OCI-LY1 (cell line): ENCODE data around the gene PLD2.

Experiments used
- H2AFZ ChIP-seq: fragments of 200-600 bp; sonication (generic), shearing (Covaris generic); 2 replicates; pipeline ENCODE4 v1.6.0; 2014; ENCODE audit warnings: antibody characterized with exemption, mild to moderate bottlenecking, low read length
- H3F3A ChIP-seq: fragments of 200-600 bp; sonication (generic), shearing (Covaris generic); 2 replicates; pipeline ENCODE4 v1.6.0; 2014; ENCODE audit warnings: mild to moderate bottlenecking, antibody characterized with exemption, low read length, moderate library complexity; ENCODE audit not compliant: insufficient read depth
- H3K27ac ChIP-seq: fragments of 200-600 bp; sonication (generic); 2 replicates; pipeline ENCODE4 v1.5.1; 2014; ENCODE audit warnings: low read length, mixed run types, mild to moderate bottlenecking, low read depth; ENCODE audit not compliant: poor library complexity, severe bottlenecking
- H3K27me3 ChIP-seq: fragments of 200-600 bp; sonication (generic); 2 replicates; pipeline ENCODE4 v1.6.0; 2014; ENCODE audit warnings: antibody characterized with exemption, mild to moderate bottlenecking, low read length, moderate library complexity; ENCODE audit not compliant: insufficient read depth
- H3K36me3 ChIP-seq: fragments of 200-600 bp; sonication (generic); 2 replicates; pipeline ENCODE4 v1.6.1; 2014; ENCODE audit warnings: mild to moderate bottlenecking, antibody characterized with exemption, low read length, moderate library complexity, mixed read lengths; ENCODE audit not compliant: insufficient read depth
- H3K4me1 ChIP-seq: fragments of 200-600 bp; sonication (generic); 2 replicates; pipeline ENCODE4 v1.5.1; 2014; ENCODE audit warnings: mild to moderate bottlenecking, low read length, moderate library complexity; ENCODE audit not compliant: insufficient read depth, severe bottlenecking
- H3K4me2 ChIP-seq: fragments of 200-600 bp; sonication (generic), shearing (Covaris generic); 2 replicates; pipeline ENCODE4 v1.6.1; 2014; ENCODE audit warnings: low read length
- H3K4me3 ChIP-seq: fragments of 200-600 bp; sonication (generic); 2 replicates; pipeline ENCODE4 v1.5.1; 2014; ENCODE audit warnings: low read length, low read depth, mild to moderate bottlenecking, mixed read lengths; ENCODE audit not compliant: poor library complexity, severe bottlenecking
- H3K79me2 ChIP-seq: fragments of 200-600 bp; shearing (Covaris generic); 2 replicates; pipeline ENCODE4 v1.6.1; 2016; ENCODE audit warnings: mixed run types, low read length, mixed read lengths; ENCODE audit not compliant: insufficient read depth
- H3K9ac ChIP-seq: fragments of 200-600 bp; sonication (generic), shearing (Covaris generic); 2 replicates; pipeline ENCODE4 v1.6.1; 2014; ENCODE audit warnings: mild to moderate bottlenecking, low read length, mixed read lengths
- H3K9me2 ChIP-seq: fragments of 200-600 bp; sonication (generic), shearing (Covaris generic); 2 replicates; pipeline ENCODE4 v1.6.1; 2014; ENCODE audit warnings: low read depth, mild to moderate bottlenecking, low read length, mixed read lengths
- H3K9me3 ChIP-seq: fragments of 200-600 bp; shearing (Covaris generic); 2 replicates; pipeline ENCODE4 v1.6.1; 2014; ENCODE audit warnings: low read length, mixed read lengths
- H4K20me1 ChIP-seq: fragments of 200-600 bp; sonication (generic), shearing (Covaris generic); 2 replicates; pipeline ENCODE4 v1.6.0; 2016; ENCODE audit warnings: mild to moderate bottlenecking, low read length; ENCODE audit not compliant: insufficient read depth
- CTCF ChIP-seq: fragments of 200-600 bp; sonication (generic), shearing (Covaris generic); IDR thresholded peaks from 2 replicates; pipeline ENCODE4 v1.5.1; 2017; ENCODE audit warnings: mild to moderate bottlenecking, antibody characterized with exemption, low read length, moderate library complexity, mixed read lengths
- EZH2 ChIP-seq: fragments of 200-600 bp; sonication (generic), shearing (Covaris generic); IDR thresholded peaks from 2 replicates; pipeline ENCODE4 v1.8.0; 2017; ENCODE audit warnings: borderline replicate concordance, mixed run types, mild to moderate bottlenecking, antibody characterized with exemption, low read length, moderate library complexity, mixed read lengths

Gene PLD2

GRCh38 chr17:4872786-4873185 is 65.8 kb downstream of the PLD2 start:
- Histone ChIP-seq H2AFZ (no peak overlapping the region), H3K4me1 (no peaks in the 10 kb centered on the region), H3K4me3 (no peak overlapping the region), H3K36me3 (no peaks in the 10 kb centered on the region; the same call in 1 of the 2 replicates), H3K27ac (no peak overlapping the region), H3K9ac (no peak overlapping the region), H3K9me2 (no peaks in the 10 kb centered on the region), H4K20me1 (no peaks in the 10 kb centered on the region), H3K9me3 (no peaks in the 10 kb centered on the region), H3F3A (no peaks in the 10 kb centered on the region), H3K79me2 (no peaks in the 10 kb centered on the region), H3K27me3 (no peaks in the 10 kb centered on the region), H3K4me2 (no peak overlapping the region)
- TF ChIP-seq EZH2 (no peak), CTCF (no peak)
